PC-3 (cell line): ENCODE results near the gene GMDS. TPM values are rescaled to one million over a fixed set of nuclear protein-coding genes. Genes with fewer than 3 reads are reported as not detected.

Experiments
- ATAC-seq: fragments of 200-7000 bp; cut with Tn5 transposase; 2 replicates; pipeline ENCODE4 v1.9.1; 2020; ENCODE audit warnings: mild to moderate bottlenecking, moderate library complexity
- BruUV-seq: library from RNA; stranded (reverse); fragments of 400-500 nt; replicated peaks from 2 replicates; lab custom pipeline; 2021; lab: Mats Ljungman, UMichigan
- CTCF ChIA-PET: fragments of 300-600 bp; sonication (Branson Sonifier 250); formaldehyde crosslinking; loops from one replicate; lab custom pipeline; 2022; ENCODE audit warnings: antibody characterized with exemption; lab: Charles Lee
- POLR2A ChIA-PET: fragments of 300-600 bp; sonication (Branson Sonifier 250); formaldehyde crosslinking; loops from one replicate; lab custom pipeline; 2022; ENCODE audit warnings: antibody characterized with exemption; ENCODE audit not compliant: unreplicated experiment; lab: Charles Lee
- DNase-seq: peaks from one replicate; pipeline ENCODE4 v3.0.0-alpha.2; 2015
- H2AFZ ChIP-seq: fragments of 300-600 bp; sonication (generic); 2 replicates; pipeline ENCODE4 v1.6.0; 2016; ENCODE audit warnings: antibody characterized with exemption, low read length
- H3F3A ChIP-seq: fragments of 300-600 bp; sonication (generic); one replicate; pipeline ENCODE4 v1.6.0; 2017; ENCODE audit warnings: antibody characterized with exemption, low read length, control low read depth, mild to moderate bottlenecking; ENCODE audit not compliant: unreplicated experiment
- H3K27ac ChIP-seq: fragments of 300-600 bp; sonication (generic); 2 replicates; pipeline ENCODE4 v1.5.1; 2016; ENCODE audit warnings: mild to moderate bottlenecking, low read length
- H3K27me3 ChIP-seq: fragments of 300-600 bp; sonication (generic); 2 replicates; pipeline ENCODE4 v1.6.1; 2016; ENCODE audit warnings: low read length, mixed read lengths
- H3K36me3 ChIP-seq: fragments of 300-600 bp; sonication (generic); 2 replicates; pipeline ENCODE4 v1.6.1; 2016; ENCODE audit warnings: low read depth, mixed run types, low read length, mixed read lengths
- H3K4me1 ChIP-seq: fragments of 300-600 bp; sonication (generic); 2 replicates; pipeline ENCODE4 v1.5.1; 2016; ENCODE audit warnings: low read length; ENCODE audit not compliant: insufficient read depth
- H3K4me2 ChIP-seq: fragments of 300-600 bp; sonication (generic); 2 replicates; pipeline ENCODE4 v1.6.0; 2016; ENCODE audit warnings: low read length
- H3K4me3 ChIP-seq: fragments of 300-600 bp; sonication (generic); 2 replicates; pipeline ENCODE4 v1.5.1; 2016; ENCODE audit warnings: mild to moderate bottlenecking, low read length, mixed read lengths
- H3K79me2 ChIP-seq: fragments of 300-600 bp; sonication (generic); 2 replicates; pipeline ENCODE4 v1.6.1; 2017; ENCODE audit warnings: low read length, mixed read lengths
- H3K9ac ChIP-seq: fragments of 300-600 bp; sonication (generic); 2 replicates; pipeline ENCODE4 v1.6.0; 2016; ENCODE audit warnings: mild to moderate bottlenecking, low read length
- H3K9me2 ChIP-seq: fragments of 300-600 bp; sonication (generic); replicated peaks from 2 replicates; pipeline ENCODE4 v1.6.1; 2016; ENCODE audit warnings: mixed run types, low read length, mixed read lengths
- H3K9me3 ChIP-seq: fragments of 300-600 bp; sonication (generic); 2 replicates; pipeline ENCODE4 v1.6.1; 2016; ENCODE audit warnings: low read length, mixed read lengths
- H4K20me1 ChIP-seq: fragments of 300-600 bp; sonication (generic); 2 replicates; pipeline ENCODE4 v1.6.1; 2016; ENCODE audit warnings: low read length, mixed read lengths
- CTCF ChIP-seq: fragments of 300-600 bp; sonication (generic); conservative IDR thresholded peaks from 2 replicates; pipeline ENCODE4 v1.5.1; 2017; ENCODE audit warnings: antibody characterized with exemption, low read depth, mild to moderate bottlenecking, low read length
- EZH2 ChIP-seq: fragments of 300-600 bp; sonication (generic); IDR thresholded peaks from one replicate; pipeline ENCODE4 v1.6.1; 2017; ENCODE audit warnings: antibody characterized with exemption, mild to moderate bottlenecking, low read length; ENCODE audit not compliant: unreplicated experiment
- EZH2phosphoT487 ChIP-seq: fragments of 300-600 bp; sonication (generic); IDR thresholded peaks from 2 replicates; pipeline ENCODE4 v1.6.1; 2018; ENCODE audit warnings: mild to moderate bottlenecking, antibody characterized with exemption, low read length, borderline replicate concordance
- intact Hi-C: fragments of 100-400 bp; cut with micrococcal nuclease; formaldehyde crosslinking; loops from 2 replicates; pipeline ENCODE4 v1.9.0; 2023
- total RNA-seq: library from RNA; depleted of rRNA; stranded (reverse); fragments of >200 nt; gene quantifications from 2 replicates; pipeline ENCODE4 v1.2.3, GENCODE V29; 2014

The GMDS gene
- total RNA-seq, 1 experiment from 2014 or later, result 18.3 TPM

- ChIA-PET CTCF (interaction anchor here (0.7 to 0.8 kb wide), 2 partner anchors 30 to 75 kb away, joined by 3 to 5 read pairs; no protein-coding TSS in a partner anchor), POLR2A (no interaction called here)
- peak; percentile 64 for ATAC-seq
Measured at GRCh38 chr6:2134554-2134953, 110.9 kb downstream of the GMDS start.

GRCh38 chr6:2133716-2134310, 111.6 kb downstream of the GMDS start:
- Histone ChIP-seq H3K27me3 (no peaks in the 10 kb centered on the region), H3K9me3 (no peaks in the 10 kb centered on the region), H3K79me2 (peaks cover 72% of the 10 kb centered on the region), H3K9ac (no peak overlapping the region), H3F3A (no peaks in the 10 kb centered on the region), H3K9me2 (no peaks in the 10 kb centered on the region), H3K4me1 (peaks cover 42% of the 10 kb centered on the region), H3K4me3 (no peak overlapping the region), H3K4me2 (peak overlapping the region; percentile 54), H3K27ac (peak overlapping the region; percentile 32), H4K20me1 (peaks cover 9% of the 10 kb centered on the region; the same call in 1 of the 2 replicates), H3K36me3 (no peaks in the 10 kb centered on the region), H2AFZ (no peak overlapping the region)
- CTCF ChIA-PET, result interaction anchor here (0.6 to 0.8 kb wide), 3 partner anchors 29 to 75 kb away, joined by 3 to 5 read pairs (median 3); no protein-coding TSS in a partner anchor
- POLR2A ChIA-PET, result no interaction called here
- peak; percentile 65 for ATAC-seq
- TF ChIP-seq EZH2, result no peak
- TF ChIP-seq EZH2phosphoT487, result no peak
- TF ChIP-seq CTCF, result no peak
- no TSS peak for BruUV-seq
- intact Hi-C loops, result loop anchor here (2.0 kb wide), 1 partner anchor 27 kb away; no protein-coding TSS in a partner anchor
- DNase-seq, result peak; percentile 50

More at GRCh38 chr6:2134554-2134953, 110.9 kb downstream of the GMDS start:
- no TSS peak for BruUV-seq
- peaks cover 69% of the 10 kb centered on the region for H3K79me2 ChIP-seq
- H3K9me2 ChIP-seq, result no peaks in the 10 kb centered on the region
- intact Hi-C loops, result loop anchor here (2.0 kb wide), 1 partner anchor 26 kb away; no protein-coding TSS in a partner anchor
- peaks cover 7% of the 10 kb centered on the region; the same call in 1 of the 2 replicates for H4K20me1 ChIP-seq
- H3F3A ChIP-seq, result no peaks in the 10 kb centered on the region
- no peaks in the 10 kb centered on the region for H3K36me3 ChIP-seq
- no peak for TF ChIP-seq EZH2phosphoT487
- TF ChIP-seq EZH2, result no peak
- TF ChIP-seq CTCF, result no peak
- peak overlapping the region; percentile 27 for H3K4me2 ChIP-seq
- H3K9ac ChIP-seq, result no peak overlapping the region
- H2AFZ ChIP-seq, result no peak overlapping the region
- peaks cover 42% of the 10 kb centered on the region for H3K4me1 ChIP-seq
- H3K9me3 ChIP-seq, result no peaks in the 10 kb centered on the region
- H3K27ac ChIP-seq, result peak overlapping the region; percentile 32
- peak; percentile 86 for DNase-seq
- no peaks in the 10 kb centered on the region for H3K27me3 ChIP-seq
- no peak overlapping the region for H3K4me3 ChIP-seq

- Histone ChIP-seq H3F3A (no peaks in the 10 kb centered on the region), H3K9me3 (no peaks in the 10 kb centered on the region), H3K4me2 (peak overlapping the region; percentile 54), H3K79me2 (peaks cover 76% of the 10 kb centered on the region), H2AFZ (no peak overlapping the region), H3K4me1 (peaks cover 42% of the 10 kb centered on the region), H3K36me3 (no peaks in the 10 kb centered on the region), H3K27me3 (no peaks in the 10 kb centered on the region), H3K4me3 (no peak overlapping the region), H4K20me1 (peaks cover 9% of the 10 kb centered on the region; the same call in 1 of the 2 replicates), H3K9me2 (no peaks in the 10 kb centered on the region), H3K27ac (peak overlapping the region; percentile 16; the same call in 1 of the 2 replicates), H3K9ac (no peak overlapping the region)
- TF ChIP-seq CTCF (no peak), EZH2phosphoT487 (no peak), EZH2 (no peak)
- ATAC-seq, result no peak; the same call in 1 of the 2 replicates
- POLR2A ChIA-PET, result no interaction called here
- no peak for DNase-seq
- intact Hi-C loops, result no loop called here
- no TSS peak for BruUV-seq
- CTCF ChIA-PET, result no interaction called here
Measured at GRCh38 chr6:2132916-2133315, 112.5 kb downstream of the GMDS start.
